ENCODE data around the gene FABP3.

The FABP3 gene

GRCh38 chr1:31318146-31318545 is 54.7 kb downstream of the FABP3 start:
- ChIA-PET POLR2A (no interaction called here), CTCF (interaction anchor here (1.2 to 1.9 kb wide), 3 partner anchors 11 to 213 kb away, joined by 3 to 7 read pairs (median 4); no protein-coding TSS in a partner anchor)
- DNase-seq (ENCODE audit: extremely low spot score) = no peak
- no peak for TF ChIP-seq CTCF (IDR thresholded peaks at IDR 0.05; ENCODE audit: control extremely low read depth, extremely low read depth, low read depth, missing control alignments)

- no peak for DNase-seq (ENCODE audit: extremely low spot score)
- CTCF ChIA-PET = no interaction called here
- POLR2A ChIA-PET = no interaction called here
- TF ChIP-seq CTCF (IDR thresholded peaks at IDR 0.05; ENCODE audit: control extremely low read depth, extremely low read depth, low read depth, missing control alignments) = no peak
These were observed 57.0 kb downstream of the FABP3 start for GRCh38 chr1:31315902-31316301.
